GM23248 (cell line): ENCODE measurements around the gene STXBP6.

Experiments
- EZH2 ChIP-seq: fragments of 200-600 bp; sonication (generic); IDR thresholded peaks from 2 replicates; pipeline ENCODE4 v1.6.1; 2018; ENCODE audit warnings: antibody characterized with exemption, mild to moderate bottlenecking; ENCODE audit not compliant: insufficient read depth, poor library complexity, severe bottlenecking
- EZH2phosphoT487 ChIP-seq: fragments of 200-600 bp; sonication (generic); IDR thresholded peaks from 2 replicates; pipeline ENCODE4 v1.6.1; 2018; ENCODE audit warnings: antibody characterized with exemption, moderate library complexity, mild to moderate bottlenecking, low read depth; ENCODE audit not compliant: insufficient read depth

GRCh38 chr14:25069879-25070278 lies 19.9 kb upstream of the STXBP6 start:
- TF ChIP-seq EZH2 (no peak), EZH2phosphoT487 (no peak)
